Activated naive CD4-positive, alpha-beta T cell treated with anti-CD3 and anti-CD28 coated beads, Interleukin-2, amount 50 U/mL, for 16 hours (primary cell): ENCODE measurements around the gene ATG2B.

Source experiments
- DNase-seq: peaks from one replicate; pipeline ENCODE4 v3.0.0-alpha.2; 2020

ATG2B gene

DNA sequence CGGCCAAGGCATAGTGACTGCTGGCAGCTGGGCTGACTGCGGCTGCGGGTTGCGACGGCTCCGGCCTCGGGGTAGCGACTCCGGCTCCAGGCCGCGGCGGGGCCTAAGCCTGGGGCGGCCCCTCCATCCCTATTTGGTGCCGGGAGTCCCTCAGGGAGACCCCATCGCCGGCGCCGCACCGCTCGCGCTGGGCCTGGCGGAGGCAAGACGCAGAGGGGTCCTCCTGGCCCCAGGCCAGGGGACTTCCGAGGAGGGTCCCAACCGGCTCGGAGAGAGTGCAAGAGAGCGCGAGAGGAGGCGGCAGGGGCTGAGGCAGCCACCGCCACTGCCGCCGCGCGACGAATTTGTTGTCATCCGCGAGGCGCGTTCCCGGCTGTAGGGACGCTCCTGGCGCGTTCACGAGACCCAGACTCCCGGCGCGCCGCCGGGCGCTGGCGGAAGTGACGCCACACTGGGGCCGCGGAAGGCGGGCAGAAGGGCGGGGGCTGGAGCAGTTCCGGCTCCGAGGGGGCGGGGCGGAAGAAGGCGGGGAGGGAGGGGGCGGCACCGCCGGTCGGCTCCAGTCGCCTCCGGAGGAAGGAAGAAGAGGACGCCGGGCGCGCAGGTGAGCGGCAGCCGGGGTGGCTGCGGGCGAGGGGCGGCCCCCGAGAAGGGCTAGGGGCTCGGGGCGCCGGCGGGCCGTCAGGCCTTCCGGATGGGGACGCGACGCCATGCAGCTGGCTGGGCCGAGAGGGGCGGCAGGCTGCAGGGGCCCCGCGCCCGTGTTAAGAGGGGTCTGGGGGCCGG is at the start of gene ATG2B, which contains the start of gene GSKIP:
ATG2B (minus strand) TSS at position 377 of the 786 bp plus-strand sequence; CDS start at position 12, 365 bp downstream.
GSKIP (plus strand) TSS at position 562 of the 786 bp plus-strand sequence. CDS start 18,722 bp downstream, outside the sequence.
- DNase-seq, result peak; percentile 97

DNA sequence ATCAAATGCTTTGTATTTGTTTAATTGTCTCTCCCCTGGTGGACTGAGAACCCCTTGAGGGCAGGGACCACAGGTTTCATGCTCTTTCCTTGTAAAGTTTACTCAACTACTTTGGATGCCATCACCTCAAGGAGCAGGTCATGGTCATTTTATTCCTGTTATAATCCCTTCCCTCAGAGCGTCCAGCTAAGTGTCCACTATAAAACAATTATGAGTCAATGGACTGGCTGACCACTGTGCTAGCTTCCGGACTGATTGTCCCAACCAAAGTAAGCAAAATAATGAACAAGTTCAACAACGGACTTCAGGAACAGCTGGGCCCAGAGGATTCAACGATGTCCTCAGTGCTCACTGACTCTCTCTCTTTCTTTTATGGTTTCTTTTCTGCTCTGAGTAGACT is 47.0 kb upstream of the ATG2B start:
- no peak for DNase-seq

DNA sequence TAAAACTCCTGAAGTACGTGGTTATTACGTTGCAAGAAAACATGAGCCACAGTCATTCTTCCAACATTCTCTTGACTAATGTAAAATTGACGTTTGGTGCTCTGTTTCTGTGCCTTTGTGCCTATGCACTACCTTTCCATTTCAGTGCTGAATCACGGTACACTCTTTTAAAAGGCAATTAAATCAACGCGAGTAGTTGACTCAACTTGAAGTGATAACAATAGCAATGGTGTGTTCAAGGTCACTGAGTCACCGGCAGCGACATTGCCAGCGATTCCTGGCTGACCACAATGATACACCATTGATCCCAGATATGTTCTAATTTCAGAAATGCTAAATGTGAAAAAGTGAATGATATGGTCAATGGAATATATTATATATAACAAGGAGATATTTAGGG is 46.6 kb upstream of the ATG2B start:
- DNase-seq, result no peak

DNA sequence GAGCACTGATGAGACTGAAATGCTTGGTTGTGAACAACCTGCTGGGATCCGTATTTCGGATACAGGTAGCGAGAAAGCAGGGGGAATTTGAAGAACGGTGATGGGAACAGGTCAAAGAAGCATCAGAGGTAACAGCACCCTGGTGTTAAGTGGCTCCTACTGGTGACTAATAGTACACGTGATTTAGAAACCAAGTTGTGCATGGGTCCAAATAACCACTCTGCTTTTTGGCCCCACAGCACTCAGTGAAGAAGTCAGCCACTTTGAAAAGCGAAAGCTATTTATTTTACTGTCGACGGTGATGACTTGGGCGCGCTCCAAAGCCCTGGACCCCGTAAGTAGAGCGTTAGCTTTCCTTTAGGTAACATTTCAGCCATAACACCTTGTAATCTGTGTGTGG is 45.5 kb upstream of the ATG2B start:
- no peak for DNase-seq

DNA sequence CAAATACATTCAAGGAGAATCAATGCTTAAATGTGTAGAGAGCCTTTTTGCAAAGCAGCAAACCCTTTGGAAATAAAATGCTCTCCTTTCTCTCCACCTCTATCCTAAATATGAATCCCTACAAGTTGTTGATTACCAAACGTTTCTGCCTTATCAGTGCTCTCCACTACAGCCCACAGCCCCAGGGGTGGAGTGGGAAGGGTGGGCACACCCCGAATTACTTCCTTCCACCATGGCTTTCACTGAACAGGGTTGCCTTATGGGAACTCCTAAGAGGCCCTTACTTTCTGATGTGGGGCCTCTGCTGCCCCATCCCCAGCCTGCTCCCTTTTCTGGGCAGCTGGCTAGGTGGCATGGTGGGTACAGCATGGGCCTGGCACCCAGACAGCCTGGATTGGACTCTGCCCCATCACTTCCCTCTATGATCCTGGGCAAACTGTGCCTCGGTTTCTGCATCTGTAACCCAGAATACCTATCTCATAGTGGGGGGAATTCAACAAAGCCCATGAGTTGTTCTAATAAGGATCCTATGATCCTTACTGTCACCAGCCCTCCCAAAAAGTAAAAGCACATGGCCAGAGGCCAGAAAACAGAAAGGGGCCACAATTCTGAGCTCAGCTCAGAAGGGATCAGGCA is 44.9 kb upstream of the ATG2B start:
- DNase-seq, result no peak

GRCh38 chr14:96405677-96406076 is 42.5 kb upstream of the ATG2B start:
- no peak for DNase-seq

DNA sequence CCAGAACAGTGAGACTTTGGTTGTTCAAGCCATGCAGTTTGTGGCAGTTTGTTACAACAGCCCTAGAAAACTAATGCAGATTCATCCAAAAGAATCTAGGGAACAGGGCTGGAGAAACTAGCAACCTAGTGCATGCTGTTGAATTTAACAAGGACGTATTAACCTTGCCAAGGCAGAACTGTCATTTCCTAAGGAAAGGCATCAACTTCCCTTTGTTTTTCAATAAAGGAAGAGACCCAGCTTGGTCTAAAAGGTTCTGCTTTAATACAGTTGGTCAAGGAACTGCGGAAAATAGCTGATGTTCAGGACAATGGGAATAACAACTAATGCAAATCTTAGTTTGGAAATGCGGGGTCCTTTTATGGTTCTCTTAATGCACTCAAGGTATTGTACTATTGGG is 40.3 kb upstream of the ATG2B start:
- DNase-seq, result no peak

GRCh38 chr14:96400495-96400894 is 37.4 kb upstream of the ATG2B start:
- no peak for DNase-seq

DNA sequence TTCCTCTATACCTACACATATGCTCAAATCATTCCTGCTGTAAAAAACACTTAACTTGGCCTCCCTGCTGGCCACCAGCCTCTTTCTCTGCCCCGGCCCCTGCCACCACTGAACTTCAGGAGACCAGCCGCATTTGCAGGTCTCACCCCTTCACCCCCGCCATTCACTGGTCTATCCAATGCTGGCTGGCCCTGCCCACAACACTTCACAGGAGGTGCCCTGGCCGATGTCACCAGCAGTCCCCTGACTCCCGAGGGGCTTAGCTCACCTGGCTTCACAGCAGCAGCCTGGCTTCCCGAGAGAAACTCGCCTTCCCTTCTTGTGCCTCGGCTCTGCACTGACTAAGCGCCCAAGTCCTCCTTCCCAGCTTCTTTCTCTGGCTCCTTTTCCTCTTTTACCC is 36.3 kb upstream of the ATG2B start:
- DNase-seq, result no peak

- DNase-seq, result no peak
These were observed 35.8 kb upstream of the ATG2B start for GRCh38 chr14:96398921-96399320.

GRCh38 chr14:96398432-96398831 is 35.3 kb upstream of the ATG2B start:
- no peak for DNase-seq

- DNase-seq, result no peak
These were observed 31.1 kb upstream of the ATG2B start for GRCh38 chr14:96394047-96394815.

GRCh38 chr14:96393071-96393691 is 30.0 kb upstream of the ATG2B start:
- DNase-seq, result no peak

- peak; percentile 100 for DNase-seq
These were observed 28.4 kb upstream of the ATG2B start for GRCh38 chr14:96391293-96392118.

GRCh38 chr14:96390965-96391292 is 27.8 kb upstream of the ATG2B start:
- no peak for DNase-seq

DNA sequence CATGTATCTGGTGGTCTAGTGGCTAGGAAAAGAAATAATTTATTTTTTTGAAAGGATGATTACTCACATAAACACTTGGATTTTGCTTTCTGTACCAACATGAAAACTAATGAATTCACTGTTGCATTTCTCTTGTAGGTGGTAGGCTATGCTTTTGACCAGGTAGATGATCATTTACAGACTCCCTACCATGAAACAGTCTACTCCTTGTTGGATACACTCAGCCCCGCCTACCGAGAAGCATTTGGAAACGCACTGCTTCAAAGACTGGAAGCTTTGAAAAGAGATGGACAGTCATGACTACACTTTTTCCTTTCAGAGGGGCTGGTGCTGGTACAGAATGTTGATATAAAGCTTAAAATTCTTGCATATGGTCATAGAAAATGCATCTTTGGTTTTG is 22.2 kb upstream of the ATG2B start:
- no peak for DNase-seq

- DNase-seq, result no peak
These were observed 21.6 kb upstream of the ATG2B start for GRCh38 chr14:96384740-96385139.

DNA sequence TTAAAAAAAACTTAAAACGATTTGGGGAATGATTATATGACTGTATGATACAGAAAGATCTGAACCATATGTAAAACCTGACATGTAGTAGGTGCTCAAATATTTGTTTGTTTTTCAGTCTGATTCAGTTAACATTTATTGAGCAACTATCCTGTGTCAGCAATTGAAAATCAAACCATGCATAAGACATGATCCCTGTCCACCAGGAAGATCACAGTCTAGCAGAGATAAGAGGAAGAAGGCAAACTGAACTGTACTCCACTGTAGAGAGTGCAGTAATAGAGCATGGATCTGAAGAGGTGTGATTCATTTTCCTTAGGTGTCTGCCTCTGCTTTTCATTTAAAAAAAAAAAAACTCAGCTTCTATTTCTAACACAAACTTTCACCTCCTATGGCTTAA is 20.9 kb upstream of the ATG2B start:
- no peak for DNase-seq

- DNase-seq, result no peak
These were observed 20.3 kb upstream of the ATG2B start for GRCh38 chr14:96383445-96383844.

DNA sequence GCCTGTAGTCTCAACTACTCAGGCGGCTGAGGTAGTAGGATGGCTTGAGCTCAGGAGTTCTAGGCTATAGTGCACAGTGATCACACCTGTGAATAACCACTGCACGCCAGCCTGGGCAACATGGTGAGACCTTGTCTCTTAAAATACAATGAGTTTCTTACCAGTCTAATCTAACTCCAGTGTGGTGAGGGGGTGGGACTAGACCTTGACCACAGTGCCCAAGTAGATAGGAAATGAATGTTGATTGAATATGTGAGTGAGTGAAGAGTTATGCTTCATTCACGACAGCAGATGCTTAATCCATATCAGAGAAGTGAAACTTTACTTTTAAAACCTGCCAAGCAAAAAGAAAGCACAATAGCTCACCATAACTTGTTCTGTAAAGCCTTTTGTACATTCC is 17.6 kb upstream of the ATG2B start:
- DNase-seq, result no peak

DNA sequence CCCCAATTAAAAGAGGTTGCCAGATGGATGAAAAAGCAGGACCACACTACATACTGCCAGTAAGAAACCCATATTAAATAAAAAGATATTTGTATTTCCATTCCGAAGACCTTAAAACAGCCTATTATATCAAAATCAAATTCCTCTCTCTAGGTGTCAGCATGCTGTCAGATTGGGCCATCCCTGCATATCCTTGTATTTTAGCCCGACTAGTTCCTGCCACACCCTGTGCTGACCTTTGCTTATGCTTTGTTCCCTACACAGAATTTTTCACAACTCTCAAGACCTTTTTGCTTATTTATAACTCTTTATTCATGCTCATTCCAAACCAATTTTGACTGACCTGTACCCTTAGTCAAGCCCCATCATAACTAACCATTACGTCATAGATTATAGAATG is 13.0 kb upstream of the ATG2B start:
- DNase-seq, result no peak

- DNase-seq, result no peak
These were observed 10.4 kb upstream of the ATG2B start for GRCh38 chr14:96373538-96373937.

- no peak for DNase-seq
These were observed 7.4 kb upstream of the ATG2B start for GRCh38 chr14:96370528-96370927.
